GM20000 (cell line): ENCODE data around the gene TEX55.

Experiments used
- DNase-seq: peaks from one replicate; pipeline ENCODE4 v3.0.0; 2012; ENCODE audit warnings: low spot score
- TF ChIP-seq, protein P1 (sequence below): IDR thresholded peaks from 2 replicates; pipeline ENCODE4 v1.5.1; 2012; ENCODE audit warnings: mild to moderate bottlenecking, control low read depth; ENCODE audit errors: extremely low read depth, missing control alignments

Gene TEX55

DNA sequence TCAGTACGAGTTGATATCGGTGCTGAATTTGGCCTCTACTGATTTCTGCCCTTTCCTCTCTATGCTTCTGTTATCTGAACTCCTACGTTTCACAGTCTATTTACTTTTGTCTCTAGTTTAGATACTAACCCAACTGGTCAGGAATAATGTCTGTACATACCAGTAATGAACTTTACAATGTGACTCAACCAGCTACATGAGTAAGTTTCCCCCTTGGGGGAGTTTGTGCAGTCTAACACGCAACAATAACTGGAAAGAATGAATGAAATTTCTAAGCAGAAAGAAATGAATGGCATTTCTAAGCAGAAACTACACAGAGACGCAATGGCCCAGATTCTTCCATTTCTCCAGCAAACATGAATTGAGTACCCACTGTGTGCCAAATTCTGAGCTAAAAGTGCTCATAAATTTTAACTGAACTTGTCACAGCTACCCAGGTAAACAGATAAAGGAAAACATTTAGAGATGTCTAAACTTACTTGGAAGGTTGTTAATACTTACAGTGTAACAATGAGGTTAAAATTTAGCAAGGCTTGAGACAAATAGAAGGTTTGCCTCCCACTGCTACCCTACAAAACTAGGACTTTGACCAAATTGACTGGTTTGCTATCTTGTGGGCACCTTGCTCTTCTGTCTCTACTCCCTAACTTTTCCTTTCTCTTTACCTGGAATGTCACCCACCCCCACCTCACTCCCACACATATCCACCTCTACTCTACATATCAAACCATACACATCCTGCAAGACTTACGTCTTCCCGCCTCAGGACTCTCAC, 39.0 kb downstream of the TEX55 start:
- TF ChIP-seq, protein P1, sequence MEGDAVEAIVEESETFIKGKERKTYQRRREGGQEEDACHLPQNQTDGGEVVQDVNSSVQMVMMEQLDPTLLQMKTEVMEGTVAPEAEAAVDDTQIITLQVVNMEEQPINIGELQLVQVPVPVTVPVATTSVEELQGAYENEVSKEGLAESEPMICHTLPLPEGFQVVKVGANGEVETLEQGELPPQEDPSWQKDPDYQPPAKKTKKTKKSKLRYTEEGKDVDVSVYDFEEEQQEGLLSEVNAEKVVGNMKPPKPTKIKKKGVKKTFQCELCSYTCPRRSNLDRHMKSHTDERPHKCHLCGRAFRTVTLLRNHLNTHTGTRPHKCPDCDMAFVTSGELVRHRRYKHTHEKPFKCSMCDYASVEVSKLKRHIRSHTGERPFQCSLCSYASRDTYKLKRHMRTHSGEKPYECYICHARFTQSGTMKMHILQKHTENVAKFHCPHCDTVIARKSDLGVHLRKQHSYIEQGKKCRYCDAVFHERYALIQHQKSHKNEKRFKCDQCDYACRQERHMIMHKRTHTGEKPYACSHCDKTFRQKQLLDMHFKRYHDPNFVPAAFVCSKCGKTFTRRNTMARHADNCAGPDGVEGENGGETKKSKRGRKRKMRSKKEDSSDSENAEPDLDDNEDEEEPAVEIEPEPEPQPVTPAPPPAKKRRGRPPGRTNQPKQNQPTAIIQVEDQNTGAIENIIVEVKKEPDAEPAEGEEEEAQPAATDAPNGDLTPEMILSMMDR: no peak
- DNase-seq: no peak

GRCh38 chr3:119187266-119187665, 41.3 kb downstream of the TEX55 start:
- TF ChIP-seq, protein P1: no peak
- DNase-seq: no peak

- TF ChIP-seq, protein P1: no peak
- no peak for DNase-seq
Observed at GRCh38 chr3:119191800-119192199, 45.8 kb downstream of the TEX55 start.

- TF ChIP-seq, protein P1: no peak
- DNase-seq: no peak
Observed at GRCh38 chr3:119194237-119195150, 48.5 kb downstream of the TEX55 start.

DNA sequence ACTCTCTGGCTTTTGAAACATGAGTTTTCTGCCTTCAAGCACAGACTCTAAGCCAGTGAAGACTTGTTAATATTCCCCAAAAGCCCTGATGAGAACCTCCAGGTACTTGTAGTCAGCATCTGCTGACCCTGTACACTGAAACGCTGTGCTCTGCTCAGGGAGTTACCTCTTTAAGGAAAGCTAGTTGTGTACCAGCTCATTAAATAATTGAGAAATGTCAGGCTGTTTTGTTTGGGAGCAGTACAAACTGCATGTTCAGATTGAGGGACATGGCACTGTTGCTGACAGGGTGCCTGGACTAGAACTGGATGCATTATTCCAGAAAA, 49.1 kb downstream of the TEX55 start:
- DNase-seq: no peak
- TF ChIP-seq, protein P1: no peak

DNA sequence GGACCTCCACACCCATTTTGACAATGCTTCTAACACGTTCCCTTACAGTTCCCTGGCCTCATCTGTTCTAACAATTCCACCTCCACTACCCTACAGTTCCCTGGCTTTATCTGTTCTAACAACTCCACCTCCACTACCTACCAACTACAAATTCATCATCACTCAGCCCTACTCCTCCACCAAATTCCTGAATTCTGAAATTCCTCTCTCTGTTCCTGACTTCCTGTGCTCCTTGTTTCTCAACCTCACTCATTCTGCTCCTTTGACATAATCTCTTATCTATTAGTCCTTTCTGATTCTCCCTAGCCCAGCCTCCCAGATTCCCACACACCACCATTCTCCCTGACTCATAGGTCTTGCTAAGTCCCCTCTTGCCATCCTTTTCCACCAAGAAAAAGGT, 49.9 kb downstream of the TEX55 start:
- TF ChIP-seq, protein P1: no peak
- DNase-seq: no peak
